ENCODE results near the gene PRKD1.

The PRKD1 gene

DNA sequence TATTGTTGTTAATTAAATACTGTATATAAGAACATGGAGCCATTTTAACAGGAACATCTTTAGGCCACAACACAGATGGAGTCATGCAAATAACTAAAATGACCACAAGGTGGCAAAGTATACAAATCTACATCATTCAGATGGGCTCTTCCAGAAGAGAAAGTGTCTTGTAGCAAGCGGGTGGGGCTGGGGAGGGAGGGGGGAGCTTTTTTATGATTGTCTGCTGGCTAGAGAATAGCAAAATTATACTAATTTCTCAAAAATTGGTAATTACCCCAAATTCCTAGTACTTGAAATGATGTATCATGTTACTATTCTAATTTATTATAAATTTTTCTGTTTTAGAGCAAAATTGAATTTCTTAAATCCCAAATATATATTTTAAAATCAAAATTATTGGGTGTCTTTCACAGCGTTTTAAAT, 378.7 kb downstream of the PRKD1 start:
- no peak overlapping the region for H3K27ac ChIP-seq
- DNase-seq (ENCODE audit: low read depth, low spot score) = peak; percentile 3

DNA sequence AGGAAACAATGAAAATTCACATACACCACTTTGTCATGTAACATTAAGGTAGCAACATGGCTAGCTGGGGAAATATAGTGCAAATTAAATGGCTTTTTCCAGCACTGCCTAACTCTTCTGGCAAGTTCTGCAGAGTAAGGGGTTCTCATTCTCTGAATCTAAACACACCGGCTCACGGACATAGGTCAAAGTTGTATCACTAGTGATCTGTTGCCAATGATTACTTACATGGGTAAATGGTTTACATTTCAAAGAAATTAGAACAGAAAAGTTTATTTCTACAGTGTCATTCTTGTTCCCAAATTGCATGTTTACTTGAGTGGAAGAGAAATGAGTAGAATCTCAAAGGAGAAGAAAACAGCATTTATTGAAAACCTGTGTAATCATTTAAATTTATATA, 381.9 kb downstream of the PRKD1 start:
- no peak overlapping the region for H3K27ac ChIP-seq
- no peak for DNase-seq (ENCODE audit: low read depth, low spot score)

DNA sequence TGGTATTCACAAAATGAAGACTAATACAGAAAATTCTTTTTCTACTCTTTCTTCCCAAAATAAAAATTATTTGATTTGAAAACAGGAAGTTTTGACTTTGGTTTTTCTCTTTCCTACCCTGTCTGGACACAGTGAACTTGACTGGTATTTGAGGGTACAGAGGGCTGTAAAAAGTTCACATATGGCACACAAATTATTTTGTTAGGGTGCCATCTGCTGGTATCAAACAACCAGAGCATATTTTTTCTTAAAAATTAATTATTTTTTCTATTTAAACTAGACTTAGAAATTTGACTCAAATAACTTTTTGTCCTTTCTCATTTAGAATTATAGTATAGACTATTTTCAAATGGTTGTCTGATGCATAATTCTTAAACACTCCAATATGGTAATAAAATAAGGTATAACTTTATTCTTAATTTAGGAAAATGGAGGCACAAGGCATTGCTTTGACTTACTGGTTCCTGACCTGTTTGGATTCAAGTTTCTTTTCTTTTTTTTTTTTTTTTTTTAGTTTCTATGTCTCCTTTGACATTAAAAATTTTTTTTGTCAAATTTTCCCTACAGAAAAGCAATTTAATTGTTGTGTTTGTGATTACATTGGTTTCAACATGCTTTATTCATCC, 390.6 kb downstream of the PRKD1 start:
- DNase-seq (ENCODE audit: low read depth, low spot score) = no peak
- no peak overlapping the region for H3K27ac ChIP-seq

DNA sequence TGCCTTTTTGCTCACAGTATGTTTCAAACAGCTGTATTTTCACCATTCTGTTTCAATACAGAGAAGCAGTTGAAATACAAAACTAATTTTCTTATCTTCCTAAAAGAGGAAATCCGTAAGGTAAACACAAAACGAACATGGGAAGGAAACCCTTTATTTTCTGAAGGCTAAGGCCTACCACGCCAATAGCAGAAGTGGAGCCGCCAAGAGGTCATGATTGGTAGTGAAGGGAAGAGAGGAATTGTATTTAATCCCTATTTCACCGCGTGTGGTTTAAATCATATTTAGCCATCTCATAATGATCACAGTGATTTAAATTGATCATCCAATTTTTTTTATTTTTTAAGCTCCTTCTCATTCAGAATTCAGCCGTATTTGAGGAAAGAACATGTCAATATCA, 398.2 kb downstream of the PRKD1 start:
- DNase-seq (ENCODE audit: low read depth, low spot score) = no peak
- no peak overlapping the region for H3K27ac ChIP-seq

DNA sequence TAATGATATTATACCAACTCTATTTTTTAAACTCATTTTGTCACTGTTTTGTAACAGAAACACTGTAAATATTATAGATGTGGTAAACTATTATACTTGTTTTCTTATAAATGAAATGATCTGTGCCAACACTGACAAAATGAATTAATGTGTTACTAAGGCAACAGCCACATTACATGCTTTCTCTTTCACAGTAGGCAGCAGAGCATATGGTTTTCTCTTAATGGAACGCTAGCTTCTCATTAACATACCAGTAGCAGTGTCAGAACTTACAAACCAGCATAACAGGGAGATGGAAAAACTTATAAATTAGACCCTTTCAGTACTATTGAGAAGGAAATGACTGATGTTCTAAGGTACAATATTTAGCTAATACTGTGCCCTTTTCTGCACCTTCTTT, 398.8 kb downstream of the PRKD1 start:
- no peak overlapping the region for H3K27ac ChIP-seq
- DNase-seq (ENCODE audit: low read depth, low spot score) = no peak

DNA sequence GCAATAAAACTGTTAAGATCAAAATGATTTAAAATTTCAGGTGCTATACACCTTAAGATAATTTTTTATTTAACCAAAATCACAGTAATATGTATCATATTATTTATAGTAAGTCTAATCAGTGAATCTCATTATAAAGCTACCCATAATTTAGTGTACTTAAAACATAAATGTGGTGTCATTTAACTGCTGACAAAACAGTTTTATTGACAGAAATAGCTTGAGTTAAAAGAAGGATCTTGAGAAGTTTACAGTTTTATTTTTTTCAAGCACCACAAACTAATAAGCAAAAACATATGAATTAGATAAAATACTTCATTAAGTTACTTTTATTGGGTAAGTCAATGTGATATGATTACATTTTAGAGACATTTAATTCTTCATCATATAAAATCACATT, 400.4 kb downstream of the PRKD1 start:
- H3K27ac ChIP-seq = no peak overlapping the region
- no peak for DNase-seq (ENCODE audit: low read depth, low spot score)

All from epithelial cell of prostate (primary cell).